GM15510 (cell line): ENCODE measurements around the gene ZNF534.

ENCODE experiments used
- POLR2A ChIP-seq: IDR thresholded peaks from 3 replicates; pipeline ENCODE4 v1.6.1; 2011; ENCODE audit warnings: borderline replicate concordance; ENCODE audit not compliant: insufficient read length; ENCODE audit errors: extremely low read depth

Gene ZNF534

GRCh38 chr19:52492201-52492993, 63.4 kb downstream of the ZNF534 start:
- no peak for TF ChIP-seq POLR2A

- no peak for TF ChIP-seq POLR2A
Observed at GRCh38 chr19:52492994-52493470, 64.1 kb downstream of the ZNF534 start.

GRCh38 chr19:52494518-52494917, 65.6 kb downstream of the ZNF534 start:
- TF ChIP-seq POLR2A, result no peak

GRCh38 chr19:52498571-52498970, 69.6 kb downstream of the ZNF534 start:
- TF ChIP-seq POLR2A, result no peak
